Body of pancreas (tissue), 4 donors: ENCODE results near the gene SYT13.

Experiments
- POLR2A ChIP-seq, 3 donors: fragments of 450-650 bp; IDR thresholded peaks; one replicate each; pipeline ENCODE4 v1.6.1; 2016; ENCODE audit warnings: antibody characterized with exemption in 3 of 3, mild to moderate bottlenecking in 2 of 3
- TF ChIP-seq, protein P1 (sequence below), 7 experiments: fragments of 450-650 bp in 4 of 7; fragments of 200-600 bp in 3 of 7; sonication (generic) in 3 of 7; IDR thresholded peaks; one replicate each; pipeline ENCODE4 v1.5.1; 2016 to 2019; ENCODE audit warnings: antibody characterized with exemption in 7 of 7

DNA sequence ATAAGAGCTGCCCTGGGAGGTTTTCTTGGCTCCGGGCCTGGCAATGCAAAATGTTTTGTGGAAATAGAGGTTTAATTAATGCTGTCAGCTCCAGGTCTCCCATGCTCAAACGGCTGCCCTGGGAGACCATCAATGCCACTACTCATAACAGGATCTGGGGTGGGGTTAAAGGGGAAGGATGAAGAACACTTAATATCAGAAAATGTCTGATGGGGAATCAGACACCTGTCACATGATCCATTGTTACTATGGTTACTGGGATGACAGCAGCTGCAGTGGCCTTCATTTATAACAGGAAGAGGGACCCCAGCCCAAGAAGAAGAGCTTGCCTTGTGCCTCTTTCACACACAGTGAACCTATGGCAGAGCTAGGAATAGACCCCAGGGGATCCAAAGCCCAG lies 2.2 kb upstream of the SYT13 start:
- TF ChIP-seq POLR2A (IDR thresholded peaks at IDR 0.05), result no peak
- TF ChIP-seq, protein P1, sequence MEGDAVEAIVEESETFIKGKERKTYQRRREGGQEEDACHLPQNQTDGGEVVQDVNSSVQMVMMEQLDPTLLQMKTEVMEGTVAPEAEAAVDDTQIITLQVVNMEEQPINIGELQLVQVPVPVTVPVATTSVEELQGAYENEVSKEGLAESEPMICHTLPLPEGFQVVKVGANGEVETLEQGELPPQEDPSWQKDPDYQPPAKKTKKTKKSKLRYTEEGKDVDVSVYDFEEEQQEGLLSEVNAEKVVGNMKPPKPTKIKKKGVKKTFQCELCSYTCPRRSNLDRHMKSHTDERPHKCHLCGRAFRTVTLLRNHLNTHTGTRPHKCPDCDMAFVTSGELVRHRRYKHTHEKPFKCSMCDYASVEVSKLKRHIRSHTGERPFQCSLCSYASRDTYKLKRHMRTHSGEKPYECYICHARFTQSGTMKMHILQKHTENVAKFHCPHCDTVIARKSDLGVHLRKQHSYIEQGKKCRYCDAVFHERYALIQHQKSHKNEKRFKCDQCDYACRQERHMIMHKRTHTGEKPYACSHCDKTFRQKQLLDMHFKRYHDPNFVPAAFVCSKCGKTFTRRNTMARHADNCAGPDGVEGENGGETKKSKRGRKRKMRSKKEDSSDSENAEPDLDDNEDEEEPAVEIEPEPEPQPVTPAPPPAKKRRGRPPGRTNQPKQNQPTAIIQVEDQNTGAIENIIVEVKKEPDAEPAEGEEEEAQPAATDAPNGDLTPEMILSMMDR (IDR thresholded peaks at IDR 0.05), result no peak
